HepG2 (cell line): ENCODE data around the gene ATP6V0D1. TPM values are rescaled to one million over a fixed set of nuclear protein-coding genes. Genes with fewer than 3 reads are reported as not detected.
A peak's percentile ranks its signal among the peaks of the same experiment; 100 is the strongest.

Experiments
- EHMT2 ChIP-seq: fragments of 200-600 bp; sonication (generic); IDR thresholded peaks from 2 replicates; pipeline ENCODE4 v1.7.0; 2017; ENCODE audit warnings: antibody characterized with exemption, low read depth, low read length, borderline replicate concordance
- FOXJ3 ChIP-seq: sonication (generic); formaldehyde crosslinking; IDR thresholded peaks from 2 replicates; pipeline ENCODE4 v1.4.0; 2020; ENCODE audit warnings: missing genetic modification reagents, mild to moderate bottlenecking, borderline replicate concordance
- GZF1 ChIP-seq: sonication (generic); formaldehyde crosslinking; IDR thresholded peaks from 2 replicates; pipeline ENCODE4 v1.5.1; 2020; ENCODE audit warnings: mild to moderate bottlenecking, missing genetic modification reagents
- HNF1A ChIP-seq, 2 experiments: sonication (generic) in 1 of 2; formaldehyde crosslinking in 1 of 2; IDR thresholded peaks; 2 replicates each; pipeline versions ENCODE4 v1.4.0 to v1.6.1; 2016 to 2020; ENCODE audit warnings: borderline replicate concordance in 1 of 2, low read depth in 1 of 2, mild to moderate bottlenecking in 1 of 2, missing genetic modification reagents in 1 of 2
- KDM1A ChIP-seq: IDR thresholded peaks from 2 replicates; pipeline ENCODE4 v1.6.1; 2016; ENCODE audit warnings: missing compliant biosample characterization
- MTA1 ChIP-seq: sonication (generic); formaldehyde crosslinking; IDR thresholded peaks from 2 replicates; pipeline ENCODE4 v1.4.0; 2020; ENCODE audit warnings: missing genetic modification reagents, mild to moderate bottlenecking, borderline replicate concordance
- NAIF1 ChIP-seq: sonication (generic); formaldehyde crosslinking; IDR thresholded peaks from 2 replicates; pipeline ENCODE4 v1.5.0; 2020; ENCODE audit warnings: mild to moderate bottlenecking, missing genetic modification reagents, borderline replicate concordance
- NFE2L1 ChIP-seq: sonication (generic); formaldehyde crosslinking; IDR thresholded peaks from 2 replicates; pipeline ENCODE4 v1.4.0; 2020; ENCODE audit warnings: missing genetic modification reagents, mild to moderate bottlenecking, borderline replicate concordance
- SYNCRIP ChIP-seq: fragments of 200-400 bp; formaldehyde crosslinking; IDR thresholded peaks from 2 replicates; pipeline ENCODE4 v1.6.1; 2018; ENCODE audit warnings: mild to moderate bottlenecking, low read depth, low read length; ENCODE audit not compliant: insufficient read depth
- ZBTB39 ChIP-seq: sonication (generic); formaldehyde crosslinking; IDR thresholded peaks from 2 replicates; pipeline ENCODE4 v1.5.0; 2020; ENCODE audit warnings: missing genetic modification reagents
- ZFP90 ChIP-seq: sonication (generic); formaldehyde crosslinking; IDR thresholded peaks from 2 replicates; pipeline ENCODE4 v1.8.0; 2022; ENCODE audit warnings: missing genetic modification reagents, mild to moderate bottlenecking, inconsistent platforms, borderline replicate concordance
- ZNF230 ChIP-seq: sonication (generic); formaldehyde crosslinking; IDR thresholded peaks from 2 replicates; pipeline ENCODE4 v1.4.0; 2020; ENCODE audit warnings: mild to moderate bottlenecking, missing genetic modification reagents
- ZNF235 ChIP-seq: sonication (generic); formaldehyde crosslinking; IDR thresholded peaks from 2 replicates; pipeline ENCODE4 v1.8.1; 2023; ENCODE audit warnings: mild to moderate bottlenecking, missing genetic modification reagents, borderline replicate concordance
- ZNF30 ChIP-seq: sonication (generic); formaldehyde crosslinking; IDR thresholded peaks from 2 replicates; pipeline ENCODE4 v1.5.0; 2020; ENCODE audit warnings: mild to moderate bottlenecking, missing genetic modification reagents
- ZNF329 ChIP-seq: sonication (generic); formaldehyde crosslinking; IDR thresholded peaks from 2 replicates; pipeline ENCODE4 v1.9.0; 2021; ENCODE audit warnings: low read depth, mild to moderate bottlenecking, missing genetic modification reagents
- ZNF350 ChIP-seq: sonication (generic); formaldehyde crosslinking; IDR thresholded peaks from 2 replicates; pipeline ENCODE4 v1.4.0; 2020; ENCODE audit warnings: mild to moderate bottlenecking, low read depth, missing genetic modification reagents, borderline replicate concordance
- ZNF414 ChIP-seq: sonication (generic); formaldehyde crosslinking; IDR thresholded peaks from 2 replicates; pipeline ENCODE4 v1.5.0; 2020; ENCODE audit warnings: missing genetic modification reagents
- ZNF75D ChIP-seq: sonication (generic); formaldehyde crosslinking; IDR thresholded peaks from 2 replicates; pipeline ENCODE4 v1.8.1; 2023; ENCODE audit warnings: missing genetic modification reagents, mild to moderate bottlenecking, borderline replicate concordance
- polyA plus RNA-seq, 8 experiments: library from polyadenylated mRNA; depleted of rRNA in 3 of 8; stranded (reverse) in 7 of 8; unstranded in 1 of 8; fragments of >200 nt; fragmentation: Illumina TruSeq in 4 of 8; extraction: Trizol in 4 of 8; gene quantifications; 2 replicates each; pipeline versions ENCODE4 v1.2.1 to v1.2.3, GENCODE V29; 2011 to 2016; ENCODE audit warnings: low read depth in 4 of 8, missing spikeins in 1 of 8, mixed read lengths in 1 of 8; ENCODE audit not compliant: insufficient read depth in 1 of 8
- total RNA-seq, 5 experiments: library from RNA; depleted of rRNA; stranded (reverse); fragments of >200 nt; fragmentation: Illumina TruSeq; extraction: Trizol; gene quantifications; 2 replicates each; pipeline ENCODE4 v1.2.3, GENCODE V29; 2016; ENCODE audit warnings: low read depth in 1 of 5
- TF ChIP-seq, protein P1 (sequence below): sonication (generic); formaldehyde crosslinking; IDR thresholded peaks from 2 replicates; pipeline ENCODE4 v1.5.1; 2020; ENCODE audit warnings: mild to moderate bottlenecking, missing genetic modification reagents, borderline replicate concordance

The ATP6V0D1 gene
- total and polyA plus RNA-seq, 2 of the 13 experiments (the other 11 are each of a cell fraction or from before 2014, with no cell fraction given): 51.1 to 61.3 TPM

- TF ChIP-seq HNF1A (IDR thresholded peaks at IDR 0.05; ENCODE audit: low read depth) (no peak), HNF1A (CRISPR knock-in tag; IDR thresholded peaks at IDR 0.05; ENCODE audit: borderline replicate concordance) (no peak), ZNF329 (peak; percentile 87; the same call in 1 of the 2 replicates), KDM1A (CRISPR knock-in tag) (no peak), MTA1 (no peak), FOXJ3 (CRISPR knock-in tag) (no peak), GZF1 (CRISPR knock-in tag) (0 out of 2 replicates have a peak, but pooled peaks have one; percentile 12), ZNF30 (no peak), ZBTB39 (no peak), ZNF235 (0 out of 2 replicates have a peak, but pooled peaks have one; percentile 63), ZNF414 (CRISPR knock-in tag) (0 out of 2 replicates have a peak, but pooled peaks have one; percentile 77), ZNF350 (CRISPR knock-in tag) (0 out of 2 replicates have a peak, but pooled peaks have one; percentile 26), ZFP90 (CRISPR knock-in tag) (peak; percentile 57; the same call in 1 of the 2 replicates), ZNF75D (no peak), NFE2L1 (CRISPR knock-in tag) (no peak), ZNF230 (CRISPR knock-in tag) (no peak), NAIF1 (peak; percentile 43; the same call in 1 of the 2 replicates), EHMT2 (no peak), SYNCRIP (no peak)
- TF ChIP-seq, protein P1, sequence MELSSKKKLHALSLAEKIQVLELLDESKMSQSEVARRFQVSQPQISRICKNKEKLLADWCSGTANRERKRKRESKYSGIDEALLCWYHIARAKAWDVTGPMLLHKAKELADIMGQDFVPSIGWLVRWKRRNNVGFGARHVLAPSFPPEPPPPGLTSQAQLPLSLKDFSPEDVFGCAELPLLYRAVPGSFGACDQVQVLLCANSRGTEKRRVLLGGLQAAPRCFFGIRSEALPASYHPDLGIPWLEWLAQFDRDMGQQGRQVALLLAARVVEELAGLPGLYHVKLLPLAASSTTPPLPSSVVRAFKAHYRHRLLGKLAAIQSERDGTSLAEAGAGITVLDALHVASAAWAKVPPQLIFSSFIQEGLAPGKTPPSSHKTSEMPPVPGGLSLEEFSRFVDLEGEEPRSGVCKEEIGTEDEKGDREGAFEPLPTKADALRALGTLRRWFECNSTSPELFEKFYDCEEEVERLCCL: no peak
These were observed 48.1 kb upstream of the ATP6V0D1 start (continued) for GRCh38 chr16:67528870-67529581.
